ENCODE data around the gene MRPL45. TPM values are rescaled to one million over a fixed set of nuclear protein-coding genes. Genes with fewer than 3 reads are reported as not detected.

MRPL45 gene
- total RNA-seq, 1 donor from 2014 or later: 34.3 TPM

DNA sequence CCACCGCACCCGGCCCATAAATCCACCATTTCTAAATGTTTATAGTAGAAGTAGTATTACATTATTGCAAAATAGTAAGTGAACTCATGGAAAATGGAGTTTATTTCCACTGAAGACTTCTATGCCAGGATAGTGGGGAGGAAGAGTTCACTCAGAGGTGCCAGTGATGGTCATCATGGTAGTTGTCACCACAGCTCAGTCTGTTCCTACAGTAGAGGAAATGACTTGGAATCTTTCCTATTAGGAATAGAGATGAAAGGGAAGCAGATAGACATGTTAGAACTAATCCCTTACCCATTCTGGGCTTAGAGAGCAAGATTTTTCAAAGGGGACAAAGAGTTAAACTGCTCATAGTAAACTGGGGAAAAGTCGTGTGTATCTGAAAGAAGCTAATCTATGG, 20.1 kb downstream of the MRPL45 start:
- H3K9me3 ChIP-seq (ENCODE audit: insufficient read depth, low read depth, low read length): no peaks in the 10 kb centered on the region
- no peaks in the 10 kb centered on the region for H3K79me2 ChIP-seq (ENCODE audit: insufficient read depth, low read length)
- TF ChIP-seq, protein P1, sequence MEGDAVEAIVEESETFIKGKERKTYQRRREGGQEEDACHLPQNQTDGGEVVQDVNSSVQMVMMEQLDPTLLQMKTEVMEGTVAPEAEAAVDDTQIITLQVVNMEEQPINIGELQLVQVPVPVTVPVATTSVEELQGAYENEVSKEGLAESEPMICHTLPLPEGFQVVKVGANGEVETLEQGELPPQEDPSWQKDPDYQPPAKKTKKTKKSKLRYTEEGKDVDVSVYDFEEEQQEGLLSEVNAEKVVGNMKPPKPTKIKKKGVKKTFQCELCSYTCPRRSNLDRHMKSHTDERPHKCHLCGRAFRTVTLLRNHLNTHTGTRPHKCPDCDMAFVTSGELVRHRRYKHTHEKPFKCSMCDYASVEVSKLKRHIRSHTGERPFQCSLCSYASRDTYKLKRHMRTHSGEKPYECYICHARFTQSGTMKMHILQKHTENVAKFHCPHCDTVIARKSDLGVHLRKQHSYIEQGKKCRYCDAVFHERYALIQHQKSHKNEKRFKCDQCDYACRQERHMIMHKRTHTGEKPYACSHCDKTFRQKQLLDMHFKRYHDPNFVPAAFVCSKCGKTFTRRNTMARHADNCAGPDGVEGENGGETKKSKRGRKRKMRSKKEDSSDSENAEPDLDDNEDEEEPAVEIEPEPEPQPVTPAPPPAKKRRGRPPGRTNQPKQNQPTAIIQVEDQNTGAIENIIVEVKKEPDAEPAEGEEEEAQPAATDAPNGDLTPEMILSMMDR (IDR thresholded peaks at IDR 0.05; ENCODE audit: insufficient read depth, low read depth, low read length): no peak
- TF ChIP-seq EZH2 (IDR thresholded peaks at IDR 0.05; ENCODE audit: insufficient read depth, low read length): no peak
- H3K27ac Mint-ChIP-seq (ENCODE audit: unreplicated experiment): no peak overlapping the region
- H3K9me3 Mint-ChIP-seq (ENCODE audit: unreplicated experiment): no peaks in the 10 kb centered on the region
- no peaks in the 10 kb centered on the region for H3K4me1 Mint-ChIP-seq (ENCODE audit: low read depth, unreplicated experiment)
- no peak overlapping the region for H2AFZ ChIP-seq (ENCODE audit: low read depth, low read length)
- no peaks in the 10 kb centered on the region for H3K4me1 ChIP-seq (ENCODE audit: insufficient read depth, low read length)
- no peak overlapping the region for H3K4me3 Mint-ChIP-seq (ENCODE audit: unreplicated experiment)
- no peak overlapping the region for H3K9ac ChIP-seq (ENCODE audit: low read length)
- DNase-seq (ENCODE audit: low read depth) (no peak), FAIRE-seq (no peak)
- H3K27me3 Mint-ChIP-seq (ENCODE audit: low read depth, unreplicated experiment): no peaks in the 10 kb centered on the region
- H3K36me3 Mint-ChIP-seq (ENCODE audit: low read depth, unreplicated experiment): peaks cover 12% of the 10 kb centered on the region
- no peaks in the 10 kb centered on the region for H3K27me3 ChIP-seq (ENCODE audit: insufficient read depth, low read length)
- peaks cover 5% of the 10 kb centered on the region for H3K36me3 ChIP-seq (ENCODE audit: insufficient read depth, low read length)
- H3K4me3 ChIP-seq (ENCODE audit: insufficient read depth, low read depth, low read length): no peak overlapping the region
- no peak overlapping the region for H3K4me2 ChIP-seq (ENCODE audit: low read length)
- H3K27ac ChIP-seq (ENCODE audit: low read depth, low read length): no peak overlapping the region
- no peaks in the 10 kb centered on the region for H4K20me1 ChIP-seq (ENCODE audit: insufficient read depth, low read length)

DNA sequence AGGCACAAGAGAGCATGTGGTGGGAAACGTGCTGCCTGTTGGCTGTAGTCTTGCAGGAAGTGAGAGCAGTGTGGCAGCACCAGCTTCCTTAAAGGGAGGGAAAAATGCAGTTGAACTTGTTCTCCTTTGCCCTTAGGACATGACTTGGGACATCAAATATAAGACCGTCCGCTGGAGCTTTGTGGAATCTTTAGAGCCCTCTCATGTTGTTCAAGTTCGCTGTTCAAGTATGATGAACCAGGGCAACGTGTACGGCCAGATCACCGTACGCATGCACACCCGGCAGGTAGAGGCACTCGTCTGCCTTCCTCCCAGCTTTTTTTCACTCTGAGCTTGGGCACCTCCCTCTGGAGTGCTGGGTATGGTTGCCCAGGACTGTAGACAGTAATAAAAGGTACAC, 23.5 kb downstream of the MRPL45 start:
- Histone ChIP-seq H3K79me2 (ENCODE audit: insufficient read depth, low read length) (no peaks in the 10 kb centered on the region), H3K36me3 (ENCODE audit: insufficient read depth, low read length) (peaks cover 17% of the 10 kb centered on the region), H4K20me1 (ENCODE audit: insufficient read depth, low read length) (no peaks in the 10 kb centered on the region), H3K9me3 (ENCODE audit: insufficient read depth, low read depth, low read length) (no peaks in the 10 kb centered on the region), H3K27me3 (ENCODE audit: insufficient read depth, low read length) (no peaks in the 10 kb centered on the region), H3K4me3 (ENCODE audit: insufficient read depth, low read depth, low read length) (no peak overlapping the region), H3K4me2 (ENCODE audit: low read length) (no peak overlapping the region), H3K9ac (ENCODE audit: low read length) (no peak overlapping the region), H2AFZ (ENCODE audit: low read depth, low read length) (no peak overlapping the region), H3K27ac (ENCODE audit: low read depth, low read length) (no peak overlapping the region), H3K4me1 (ENCODE audit: insufficient read depth, low read length) (no peaks in the 10 kb centered on the region)
- no peaks in the 10 kb centered on the region for H3K9me3 Mint-ChIP-seq (ENCODE audit: unreplicated experiment)
- H3K36me3 Mint-ChIP-seq (ENCODE audit: low read depth, unreplicated experiment): peaks cover 11% of the 10 kb centered on the region
- no peak for TF ChIP-seq EZH2 (IDR thresholded peaks at IDR 0.05; ENCODE audit: insufficient read depth, low read length)
- TF ChIP-seq, protein P1 (IDR thresholded peaks at IDR 0.05; ENCODE audit: insufficient read depth, low read depth, low read length): no peak
- no peak for FAIRE-seq
- peaks cover 6% of the 10 kb centered on the region for H3K4me1 Mint-ChIP-seq (ENCODE audit: low read depth, unreplicated experiment)
- H3K27me3 Mint-ChIP-seq (ENCODE audit: low read depth, unreplicated experiment): no peaks in the 10 kb centered on the region
- no peak overlapping the region for H3K27ac Mint-ChIP-seq (ENCODE audit: unreplicated experiment)
- no peak overlapping the region for H3K4me3 Mint-ChIP-seq (ENCODE audit: unreplicated experiment)
- DNase-seq (ENCODE audit: low read depth): no peak

DNA sequence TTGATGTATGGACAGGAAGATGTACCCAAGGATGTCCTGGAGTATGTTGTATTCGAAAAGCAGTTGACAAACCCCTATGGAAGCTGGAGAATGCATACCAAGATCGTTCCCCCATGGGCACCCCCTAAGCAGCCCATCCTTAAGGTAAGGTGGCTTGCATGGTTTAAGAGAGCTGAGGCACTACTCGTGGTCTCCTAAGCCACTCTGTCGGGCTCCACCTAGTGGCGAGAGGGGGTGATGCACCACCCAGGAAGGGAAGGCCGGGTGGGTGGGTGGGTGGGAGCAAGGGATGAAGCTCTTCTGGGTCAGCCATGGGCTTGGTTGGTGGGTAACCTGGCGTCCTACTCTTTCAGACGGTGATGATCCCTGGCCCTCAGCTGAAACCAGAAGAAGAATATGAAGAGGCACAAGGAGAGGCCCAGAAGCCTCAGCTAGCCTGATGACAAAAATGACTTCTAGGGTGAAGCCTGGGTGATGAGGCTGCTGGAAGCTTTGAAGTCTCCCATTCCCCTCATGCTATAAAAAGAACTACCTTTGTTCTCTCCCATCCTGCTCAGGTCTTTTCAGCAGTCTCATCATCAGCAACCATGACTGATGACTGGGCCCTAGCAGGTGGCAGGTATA, 25.3 kb downstream of the MRPL45 start:
- Histone ChIP-seq H3K27me3 (ENCODE audit: insufficient read depth, low read length) (no peaks in the 10 kb centered on the region), H3K9me3 (ENCODE audit: insufficient read depth, low read depth, low read length) (no peaks in the 10 kb centered on the region), H3K9ac (ENCODE audit: low read length) (no peak overlapping the region), H4K20me1 (ENCODE audit: insufficient read depth, low read length) (no peaks in the 10 kb centered on the region), H3K36me3 (ENCODE audit: insufficient read depth, low read length) (peaks cover 15% of the 10 kb centered on the region), H3K4me2 (ENCODE audit: low read length) (no peak overlapping the region), H3K79me2 (ENCODE audit: insufficient read depth, low read length) (no peaks in the 10 kb centered on the region), H3K4me3 (ENCODE audit: insufficient read depth, low read depth, low read length) (no peak overlapping the region), H3K27ac (ENCODE audit: low read depth, low read length) (no peak overlapping the region), H3K4me1 (ENCODE audit: insufficient read depth, low read length) (no peaks in the 10 kb centered on the region), H2AFZ (ENCODE audit: low read depth, low read length) (no peak overlapping the region)
- peaks cover 12% of the 10 kb centered on the region for H3K4me1 Mint-ChIP-seq (ENCODE audit: low read depth, unreplicated experiment)
- H3K4me3 Mint-ChIP-seq (ENCODE audit: unreplicated experiment): no peak overlapping the region
- peak; percentile 13 for DNase-seq (ENCODE audit: low read depth)
- TF ChIP-seq, protein P1 (IDR thresholded peaks at IDR 0.05; ENCODE audit: insufficient read depth, low read depth, low read length): peak; percentile 50
- no peak for TF ChIP-seq EZH2 (IDR thresholded peaks at IDR 0.05; ENCODE audit: insufficient read depth, low read length)
- H3K36me3 Mint-ChIP-seq (ENCODE audit: low read depth, unreplicated experiment): peaks cover 15% of the 10 kb centered on the region
- no peak overlapping the region for H3K27ac Mint-ChIP-seq (ENCODE audit: unreplicated experiment)
- peaks cover 2% of the 10 kb centered on the region for H3K27me3 Mint-ChIP-seq (ENCODE audit: low read depth, unreplicated experiment)
- no peak for FAIRE-seq
- no peaks in the 10 kb centered on the region for H3K9me3 Mint-ChIP-seq (ENCODE audit: unreplicated experiment)
